ENCODE data around the gene EPHB6. TPM values are rescaled to one million over a fixed set of nuclear protein-coding genes. Genes with fewer than 3 reads are reported as not detected.
A peak's percentile ranks its signal among the peaks of the same experiment; 100 is the strongest.

Gene EPHB6, protein sequence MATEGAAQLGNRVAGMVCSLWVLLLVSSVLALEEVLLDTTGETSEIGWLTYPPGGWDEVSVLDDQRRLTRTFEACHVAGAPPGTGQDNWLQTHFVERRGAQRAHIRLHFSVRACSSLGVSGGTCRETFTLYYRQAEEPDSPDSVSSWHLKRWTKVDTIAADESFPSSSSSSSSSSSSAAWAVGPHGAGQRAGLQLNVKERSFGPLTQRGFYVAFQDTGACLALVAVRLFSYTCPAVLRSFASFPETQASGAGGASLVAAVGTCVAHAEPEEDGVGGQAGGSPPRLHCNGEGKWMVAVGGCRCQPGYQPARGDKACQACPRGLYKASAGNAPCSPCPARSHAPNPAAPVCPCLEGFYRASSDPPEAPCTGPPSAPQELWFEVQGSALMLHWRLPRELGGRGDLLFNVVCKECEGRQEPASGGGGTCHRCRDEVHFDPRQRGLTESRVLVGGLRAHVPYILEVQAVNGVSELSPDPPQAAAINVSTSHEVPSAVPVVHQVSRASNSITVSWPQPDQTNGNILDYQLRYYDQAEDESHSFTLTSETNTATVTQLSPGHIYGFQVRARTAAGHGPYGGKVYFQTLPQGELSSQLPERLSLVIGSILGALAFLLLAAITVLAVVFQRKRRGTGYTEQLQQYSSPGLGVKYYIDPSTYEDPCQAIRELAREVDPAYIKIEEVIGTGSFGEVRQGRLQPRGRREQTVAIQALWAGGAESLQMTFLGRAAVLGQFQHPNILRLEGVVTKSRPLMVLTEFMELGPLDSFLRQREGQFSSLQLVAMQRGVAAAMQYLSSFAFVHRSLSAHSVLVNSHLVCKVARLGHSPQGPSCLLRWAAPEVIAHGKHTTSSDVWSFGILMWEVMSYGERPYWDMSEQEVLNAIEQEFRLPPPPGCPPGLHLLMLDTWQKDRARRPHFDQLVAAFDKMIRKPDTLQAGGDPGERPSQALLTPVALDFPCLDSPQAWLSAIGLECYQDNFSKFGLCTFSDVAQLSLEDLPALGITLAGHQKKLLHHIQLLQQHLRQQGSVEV
- total RNA-seq = 1.0 TPM

GRCh38 chr7:142854372-142855113, at the start of gene EPHB6:
TSS of gene EPHB6 (plus strand) at chr7:142855076. CDS start at chr7:142863228, 8,152 bp downstream.
- peak within 1 kb of the TSS; percentile 45 to 78 (median 75) for H3K9ac ChIP-seq (ENCODE audit: low read depth in 1 of 3, low read length in 3 of 3)
- no peaks in the 10 kb centered on the region for H3K36me3 ChIP-seq (ENCODE audit: control insufficient read depth in 3 of 3, insufficient read depth in 3 of 3, low read length in 3 of 3)
- no peaks in the 10 kb centered on the region for H3K9me3 ChIP-seq (ENCODE audit: control insufficient read depth in 3 of 3, low read length in 3 of 3)
- H3K27ac ChIP-seq (ENCODE audit: low read depth, low read length) = no peak within 1 kb of the TSS
- peak within 1 kb of the TSS; percentile 86 to 92 (median 87) for H3K4me3 ChIP-seq (ENCODE audit: low read length in 3 of 3)
- H3K27me3 ChIP-seq (ENCODE audit: control insufficient read depth in 3 of 3, insufficient read depth in 3 of 3, low read length in 3 of 3) = peaks cover 0 to 3% (median 0%) of the 10 kb centered on the region in 3 donors
- H3K4me1 ChIP-seq (ENCODE audit: control insufficient read depth in 3 of 3, insufficient read depth in 3 of 3, low read length in 3 of 3) = peaks cover 12 to 27% (median 20%) of the 10 kb centered on the region in 3 donors

DNA sequence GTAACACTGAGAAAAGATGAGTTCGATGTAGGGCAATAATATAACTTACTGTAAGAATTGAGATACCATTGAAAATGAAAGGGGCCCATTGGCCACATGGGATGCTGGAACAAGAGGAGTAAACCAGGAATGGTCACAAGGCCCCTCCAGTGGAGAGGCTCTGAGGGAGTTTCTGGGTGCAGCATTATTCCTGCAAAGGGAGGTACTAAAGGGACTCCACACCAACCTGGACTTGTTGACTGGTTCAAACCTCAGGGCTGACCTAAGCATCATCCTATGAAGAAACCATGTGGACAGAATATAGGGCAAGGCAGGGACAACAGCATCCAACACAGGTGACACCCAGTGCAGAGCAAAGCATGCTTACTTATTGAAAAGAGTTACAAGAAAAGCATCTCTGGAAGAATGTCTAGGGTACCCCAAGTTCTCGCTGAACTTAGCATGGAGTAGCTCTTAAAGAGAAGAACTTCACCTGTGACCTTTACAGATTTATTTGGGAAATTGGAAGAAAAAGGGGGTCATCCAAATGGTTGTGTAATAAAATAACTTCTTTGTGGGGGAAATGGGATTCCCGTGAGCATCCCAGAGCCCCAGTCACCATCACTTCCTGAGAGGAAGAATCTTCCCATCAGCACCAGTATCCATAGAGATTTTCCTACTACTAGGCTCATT, 49.4 kb upstream of the EPHB6 start:
- Histone ChIP-seq H3K9ac (ENCODE audit: low read depth in 1 of 3, low read length in 3 of 3) (no peak overlapping the region), H3K9me3 (ENCODE audit: control insufficient read depth in 3 of 3, low read length in 3 of 3) (no peaks in the 10 kb centered on the region), H3K36me3 (ENCODE audit: control insufficient read depth in 3 of 3, insufficient read depth in 3 of 3, low read length in 3 of 3) (no peaks in the 10 kb centered on the region), H3K27me3 (ENCODE audit: control insufficient read depth in 3 of 3, insufficient read depth in 3 of 3, low read length in 3 of 3) (peaks cover 0 to 14% (median 0%) of the 10 kb centered on the region in 3 donors), H3K4me3 (ENCODE audit: low read length in 3 of 3) (no peak overlapping the region), H3K27ac (ENCODE audit: low read depth, low read length) (no peak overlapping the region), H3K4me1 (ENCODE audit: control insufficient read depth in 3 of 3, insufficient read depth in 3 of 3, low read length in 3 of 3) (no peaks in the 10 kb centered on the region)

- Histone ChIP-seq H3K27me3 (ENCODE audit: control insufficient read depth in 3 of 3, insufficient read depth in 3 of 3, low read length in 3 of 3) (peaks cover 0 to 10% (median 0%) of the 10 kb centered on the region in 3 donors), H3K4me3 (ENCODE audit: low read length in 3 of 3) (no peak overlapping the region), H3K27ac (ENCODE audit: low read depth, low read length) (no peak overlapping the region), H3K9me3 (ENCODE audit: control insufficient read depth in 3 of 3, low read length in 3 of 3) (no peaks in the 10 kb centered on the region), H3K36me3 (ENCODE audit: control insufficient read depth in 3 of 3, insufficient read depth in 3 of 3, low read length in 3 of 3) (no peaks in the 10 kb centered on the region), H3K9ac (ENCODE audit: low read depth in 1 of 3, low read length in 3 of 3) (no peak overlapping the region), H3K4me1 (ENCODE audit: control insufficient read depth in 3 of 3, insufficient read depth in 3 of 3, low read length in 3 of 3) (no peaks in the 10 kb centered on the region)
These were observed 48.9 kb upstream of the EPHB6 start for GRCh38 chr7:142806022-142806356.

DNA sequence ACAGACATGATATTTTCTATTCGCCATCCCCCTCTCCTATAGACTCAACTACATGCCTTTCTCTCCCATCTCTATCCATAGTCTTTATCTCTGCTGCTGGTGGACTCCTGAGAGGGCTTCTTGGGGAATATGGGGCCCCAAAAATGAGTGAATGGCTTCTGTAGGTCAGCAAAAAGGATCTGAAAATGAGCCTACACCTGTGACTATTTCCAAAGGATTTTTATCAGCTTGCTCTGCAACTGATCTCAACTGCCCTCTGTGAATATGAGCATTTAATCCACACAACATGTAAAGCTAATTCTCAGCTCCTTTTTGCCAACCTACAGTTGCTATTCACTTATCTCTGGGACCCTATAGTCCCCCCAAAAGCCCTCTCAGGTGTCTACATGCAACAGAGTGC, 47.9 kb upstream of the EPHB6 start:
- Histone ChIP-seq H3K9ac (ENCODE audit: low read depth in 1 of 3, low read length in 3 of 3) (no peak overlapping the region), H3K27ac (ENCODE audit: low read depth, low read length) (no peak overlapping the region), H3K36me3 (ENCODE audit: control insufficient read depth in 3 of 3, insufficient read depth in 3 of 3, low read length in 3 of 3) (no peaks in the 10 kb centered on the region), H3K9me3 (ENCODE audit: control insufficient read depth in 3 of 3, low read length in 3 of 3) (no peaks in the 10 kb centered on the region), H3K4me1 (ENCODE audit: control insufficient read depth in 3 of 3, insufficient read depth in 3 of 3, low read length in 3 of 3) (no peaks in the 10 kb centered on the region), H3K27me3 (ENCODE audit: control insufficient read depth in 3 of 3, insufficient read depth in 3 of 3, low read length in 3 of 3) (peaks cover 0 to 6% (median under 1%) of the 10 kb centered on the region in 3 donors), H3K4me3 (ENCODE audit: low read length in 3 of 3) (no peak overlapping the region)

GRCh38 chr7:142807855-142808460, 46.9 kb upstream of the EPHB6 start:
- Histone ChIP-seq H3K4me3 (ENCODE audit: low read length in 3 of 3) (no peak overlapping the region), H3K9ac (ENCODE audit: low read depth in 1 of 3, low read length in 3 of 3) (no peak overlapping the region), H3K9me3 (ENCODE audit: control insufficient read depth in 3 of 3, low read length in 3 of 3) (no peaks in the 10 kb centered on the region), H3K36me3 (ENCODE audit: control insufficient read depth in 3 of 3, insufficient read depth in 3 of 3, low read length in 3 of 3) (no peaks in the 10 kb centered on the region), H3K4me1 (ENCODE audit: control insufficient read depth in 3 of 3, insufficient read depth in 3 of 3, low read length in 3 of 3) (no peaks in the 10 kb centered on the region), H3K27ac (ENCODE audit: low read depth, low read length) (peak overlapping the region; percentile 25), H3K27me3 (ENCODE audit: control insufficient read depth in 3 of 3, insufficient read depth in 3 of 3, low read length in 3 of 3) (peaks cover 0 to 11% (median 3%) of the 10 kb centered on the region in 3 donors)

DNA sequence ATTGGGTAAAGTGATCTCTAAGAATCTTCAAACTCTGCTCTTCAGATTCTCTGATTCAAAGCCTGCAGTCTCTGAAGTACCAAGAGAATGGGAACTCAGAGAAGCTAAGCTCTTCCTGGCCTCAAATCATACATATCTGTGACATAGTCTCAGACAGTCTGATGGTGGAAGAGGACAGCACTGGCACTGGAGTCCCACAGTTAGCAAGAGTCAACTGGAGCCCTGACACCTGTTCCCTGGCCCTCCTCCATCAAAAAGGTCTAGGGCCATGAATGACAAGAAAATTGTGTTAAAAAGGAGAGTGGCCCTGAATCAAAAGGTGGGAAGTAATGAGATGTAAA, 46.4 kb upstream of the EPHB6 start:
- H3K27ac ChIP-seq (ENCODE audit: low read depth, low read length) = peak overlapping the region; percentile 25
- H3K9ac ChIP-seq (ENCODE audit: low read depth in 1 of 3, low read length in 3 of 3) = no peak overlapping the region
- peaks cover 0 to 11% (median 7%) of the 10 kb centered on the region in 3 donors for H3K27me3 ChIP-seq (ENCODE audit: control insufficient read depth in 3 of 3, insufficient read depth in 3 of 3, low read length in 3 of 3)
- H3K4me3 ChIP-seq (ENCODE audit: low read length in 3 of 3) = no peak overlapping the region
- no peaks in the 10 kb centered on the region for H3K36me3 ChIP-seq (ENCODE audit: control insufficient read depth in 3 of 3, insufficient read depth in 3 of 3, low read length in 3 of 3)
- H3K9me3 ChIP-seq (ENCODE audit: control insufficient read depth in 3 of 3, low read length in 3 of 3) = no peaks in the 10 kb centered on the region
- no peaks in the 10 kb centered on the region for H3K4me1 ChIP-seq (ENCODE audit: control insufficient read depth in 3 of 3, insufficient read depth in 3 of 3, low read length in 3 of 3)

DNA sequence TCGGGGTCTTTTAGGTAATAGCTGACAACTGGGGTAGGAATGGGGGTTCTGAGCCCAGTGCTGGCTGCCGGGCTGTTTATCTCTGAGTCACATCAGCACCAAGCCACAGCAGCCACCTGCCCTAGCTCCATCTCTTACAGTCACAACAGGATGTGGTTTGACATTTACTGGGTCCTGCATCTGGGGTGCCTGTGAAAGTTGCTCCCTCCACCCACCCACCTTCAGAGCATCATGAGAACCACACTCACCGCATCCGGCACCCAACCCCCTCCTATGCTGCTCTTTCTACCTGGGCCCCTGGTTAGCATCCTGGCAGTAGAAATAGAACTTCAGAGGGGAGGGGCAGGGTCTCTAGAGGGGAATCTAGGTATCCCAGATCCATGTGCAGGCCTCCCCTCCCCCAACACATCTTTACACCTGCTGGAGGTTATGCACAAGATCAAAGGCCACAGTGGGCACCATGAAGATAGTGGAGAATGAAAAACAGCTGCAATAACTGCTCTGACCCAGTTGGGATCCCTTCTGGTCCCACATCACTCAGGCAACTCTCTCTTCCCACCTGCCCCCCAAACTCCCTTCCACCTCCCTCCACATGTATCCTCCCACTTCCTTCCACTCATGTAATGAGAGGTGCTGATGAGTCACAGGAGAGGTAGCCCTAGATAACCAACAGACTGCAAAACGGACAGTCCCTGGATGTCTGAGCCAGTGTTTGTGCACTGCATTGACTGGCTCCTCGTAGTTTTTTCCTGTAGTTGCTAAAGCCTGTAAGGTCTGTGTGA, 45.9 kb upstream of the EPHB6 start:
- Histone ChIP-seq H3K4me3 (ENCODE audit: low read length in 3 of 3) (no peak overlapping the region), H3K27ac (ENCODE audit: low read depth, low read length) (no peak overlapping the region), H3K9me3 (ENCODE audit: control insufficient read depth in 3 of 3, low read length in 3 of 3) (no peaks in the 10 kb centered on the region), H3K9ac (ENCODE audit: low read depth in 1 of 3, low read length in 3 of 3) (no peak overlapping the region), H3K27me3 (ENCODE audit: control insufficient read depth in 3 of 3, insufficient read depth in 3 of 3, low read length in 3 of 3) (peaks cover 0 to 7% (median 7%) of the 10 kb centered on the region in 3 donors), H3K4me1 (ENCODE audit: control insufficient read depth in 3 of 3, insufficient read depth in 3 of 3, low read length in 3 of 3) (no peaks in the 10 kb centered on the region), H3K36me3 (ENCODE audit: control insufficient read depth in 3 of 3, insufficient read depth in 3 of 3, low read length in 3 of 3) (no peaks in the 10 kb centered on the region)

- H3K4me1 ChIP-seq (ENCODE audit: control insufficient read depth in 3 of 3, insufficient read depth in 3 of 3, low read length in 3 of 3) = no peaks in the 10 kb centered on the region
- H3K9me3 ChIP-seq (ENCODE audit: control insufficient read depth in 3 of 3, low read length in 3 of 3) = no peaks in the 10 kb centered on the region
- H3K27ac ChIP-seq (ENCODE audit: low read depth, low read length) = no peak overlapping the region
- H3K36me3 ChIP-seq (ENCODE audit: control insufficient read depth in 3 of 3, insufficient read depth in 3 of 3, low read length in 3 of 3) = no peaks in the 10 kb centered on the region
- H3K27me3 ChIP-seq (ENCODE audit: control insufficient read depth in 3 of 3, insufficient read depth in 3 of 3, low read length in 3 of 3) = peaks cover 0 to 7% (median 7%) of the 10 kb centered on the region in 3 donors
- no peak overlapping the region for H3K4me3 ChIP-seq (ENCODE audit: low read length in 3 of 3)
- H3K9ac ChIP-seq (ENCODE audit: low read depth in 1 of 3, low read length in 3 of 3) = no peak overlapping the region
These were observed 45.2 kb upstream of the EPHB6 start for GRCh38 chr7:142809671-142810070.

Measured in skeletal muscle tissue (tissue), 4 donors.